Measurements from ENCODE around the gene OR2W1. TPM values are rescaled to one million over a fixed set of nuclear protein-coding genes. Genes with fewer than 3 reads are reported as not detected.

OR2W1 gene
- not detected in 2 replicates for total RNA-seq (2022)
- not detected for Bru-seq, nascent RNA
- BruChase-seq, experiment 1, labeled RNA remaining after a 6-hour chase = not detected
- not detected for BruChase-seq, experiment 2, labeled RNA remaining after a 2-hour chase
- long read RNA-seq = 0 reads

- TF ChIP-seq CTCF (IDR thresholded peaks at IDR 0.05; ENCODE audit: unreplicated experiment) = no peak
- H3K4me3 Mint-ChIP-seq (ENCODE audit: low read depth, unreplicated experiment) = no peak within 1 kb of the TSS
- BruUV-seq (replicated peaks) = no TSS peak
- no peaks in the 10 kb centered on the region for H3K36me3 Mint-ChIP-seq (ENCODE audit: insufficient read depth, unreplicated experiment)
- CTCF ChIA-PET = no interaction called here
- H3K9me3 Mint-ChIP-seq (ENCODE audit: low read depth, unreplicated experiment) = peaks cover 4% of the 10 kb centered on the region
- intact Hi-C loops (cut with micrococcal nuclease; ENCODE audit: unreplicated experiment) = no loop called here
- no peak within 1 kb of the TSS for H3K27ac Mint-ChIP-seq (ENCODE audit: unreplicated experiment)
- no peak for DNase-seq
- no peaks in the 10 kb centered on the region for H3K4me1 Mint-ChIP-seq (ENCODE audit: low read depth, unreplicated experiment)
- peaks cover 16% of the 10 kb centered on the region for H3K27me3 Mint-ChIP-seq (ENCODE audit: unreplicated experiment)
Observed at GRCh38 chr6:29045075-29045474, at the start of gene OR2W1. Gene OR2W1 (minus strand): TSS chr6:29045175. CDS start chr6:29045175, 0 bp downstream.

- no peak for DNase-seq
- CTCF ChIA-PET = interaction anchor here (0.6 kb wide), 1 partner anchor 368 kb away, joined by 6 read pairs; no protein-coding TSS in a partner anchor
- no TSS peak for BruUV-seq (replicated peaks)
- Mint-ChIP-seq H3K27me3 (ENCODE audit: unreplicated experiment) (no peaks in the 10 kb centered on the region), H3K27ac (ENCODE audit: unreplicated experiment) (no peak overlapping the region), H3K36me3 (ENCODE audit: insufficient read depth, unreplicated experiment) (no peaks in the 10 kb centered on the region), H3K9me3 (ENCODE audit: low read depth, unreplicated experiment) (peaks cover 3% of the 10 kb centered on the region), H3K4me3 (ENCODE audit: low read depth, unreplicated experiment) (no peak overlapping the region), H3K4me1 (ENCODE audit: low read depth, unreplicated experiment) (no peaks in the 10 kb centered on the region)
- TF ChIP-seq CTCF (IDR thresholded peaks at IDR 0.05; ENCODE audit: unreplicated experiment) = no peak
- intact Hi-C loops (cut with micrococcal nuclease; ENCODE audit: unreplicated experiment) = no loop called here
Observed at GRCh38 chr6:29092957-29093356, 48.0 kb upstream of the OR2W1 start.

- H3K27me3 Mint-ChIP-seq (ENCODE audit: unreplicated experiment) = no peaks in the 10 kb centered on the region
- intact Hi-C loops (cut with micrococcal nuclease; ENCODE audit: unreplicated experiment) = no loop called here
- no TSS peak for BruUV-seq (replicated peaks)
- H3K4me1 Mint-ChIP-seq (ENCODE audit: low read depth, unreplicated experiment) = no peaks in the 10 kb centered on the region
- peaks cover 4% of the 10 kb centered on the region for H3K9me3 Mint-ChIP-seq (ENCODE audit: low read depth, unreplicated experiment)
- CTCF ChIA-PET = interaction anchor here (0.6 kb wide), 1 partner anchor 8 kb away, joined by 3 read pairs; no protein-coding TSS in a partner anchor
- H3K36me3 Mint-ChIP-seq (ENCODE audit: insufficient read depth, unreplicated experiment) = no peaks in the 10 kb centered on the region
- no peak for DNase-seq
- H3K27ac Mint-ChIP-seq (ENCODE audit: unreplicated experiment) = no peak within 1 kb of the TSS
- no peak for TF ChIP-seq CTCF (IDR thresholded peaks at IDR 0.05; ENCODE audit: unreplicated experiment)
- no peak within 1 kb of the TSS for H3K4me3 Mint-ChIP-seq (ENCODE audit: low read depth, unreplicated experiment)
Observed at GRCh38 chr6:29087213-29087612, 42.2 kb upstream of the OR2W1 start, which contains the start of gene OR2B3. Gene OR2B3 (minus strand): TSS chr6:29087313. CDS start chr6:29087248, 65 bp downstream.

- H3K9me3 Mint-ChIP-seq (ENCODE audit: low read depth, unreplicated experiment) = peaks cover 8% of the 10 kb centered on the region
- no peak overlapping the region for H3K4me3 Mint-ChIP-seq (ENCODE audit: low read depth, unreplicated experiment)
- H3K4me1 Mint-ChIP-seq (ENCODE audit: low read depth, unreplicated experiment) = no peaks in the 10 kb centered on the region
- intact Hi-C loops (cut with micrococcal nuclease; ENCODE audit: unreplicated experiment) = no loop called here
- H3K27me3 Mint-ChIP-seq (ENCODE audit: unreplicated experiment) = no peaks in the 10 kb centered on the region
- peaks cover 6% of the 10 kb centered on the region for H3K36me3 Mint-ChIP-seq (ENCODE audit: insufficient read depth, unreplicated experiment)
- no peak overlapping the region for H3K27ac Mint-ChIP-seq (ENCODE audit: unreplicated experiment)
- no TSS peak for BruUV-seq (replicated peaks)
- CTCF ChIA-PET = interaction anchor here (1.3 kb wide), 1 partner anchor 10 kb away, joined by 3 read pairs; no protein-coding TSS in a partner anchor
- no peak for DNase-seq
- no peak for TF ChIP-seq CTCF (IDR thresholded peaks at IDR 0.05; ENCODE audit: unreplicated experiment)
Observed at GRCh38 chr6:29082457-29082856, 37.5 kb upstream of the OR2W1 start.
